8988T (cell line): ENCODE data around the gene ZNF273.
"Not testable (repeated sequence)": the region's sequence is repeated elsewhere in the genome, so short reads cannot be mapped to it uniquely, and the experiment has no call there.

Source experiments
- DNase-seq: peaks from one replicate; pipeline ENCODE4 v3.0.0; 2011

ZNF273 gene

DNA sequence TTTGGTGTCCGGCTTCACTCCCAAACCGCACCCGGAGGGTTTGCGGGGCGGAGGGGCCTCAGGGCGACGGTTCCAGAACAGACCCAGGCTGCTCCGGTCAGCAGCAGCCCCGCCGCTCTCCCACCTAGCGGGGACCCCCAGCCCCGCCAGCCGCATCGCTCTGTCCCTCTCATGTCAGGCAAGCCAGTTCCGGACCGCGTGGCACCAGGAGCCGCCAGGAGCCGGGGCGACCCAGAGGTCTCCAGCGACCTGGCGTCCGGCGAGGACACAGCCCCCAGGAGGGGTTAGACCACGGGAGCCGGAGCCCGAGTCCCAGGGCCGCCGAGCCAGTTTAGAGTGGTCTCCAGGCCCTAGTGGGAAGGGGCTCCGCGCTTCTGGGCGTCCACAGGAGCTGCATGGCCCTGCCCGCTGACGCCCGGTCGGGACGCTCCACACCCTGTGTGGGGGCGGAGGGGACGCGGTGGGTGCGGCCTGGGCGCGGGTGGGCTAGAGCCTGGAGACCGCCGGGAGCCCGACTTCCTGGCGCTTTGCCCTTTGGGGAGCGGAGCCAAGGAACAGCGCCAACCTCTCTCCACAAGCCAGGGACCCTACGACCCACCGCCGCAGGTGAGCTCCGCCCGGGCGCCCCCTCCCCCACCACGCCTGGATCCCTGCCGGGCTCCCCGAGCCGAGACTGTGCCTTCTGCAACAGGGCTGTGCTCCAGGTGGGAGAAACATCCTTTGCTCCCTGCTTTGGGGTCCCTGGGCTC is 44.4 kb downstream of the ZNF273 start:
- no peak for DNase-seq

DNA sequence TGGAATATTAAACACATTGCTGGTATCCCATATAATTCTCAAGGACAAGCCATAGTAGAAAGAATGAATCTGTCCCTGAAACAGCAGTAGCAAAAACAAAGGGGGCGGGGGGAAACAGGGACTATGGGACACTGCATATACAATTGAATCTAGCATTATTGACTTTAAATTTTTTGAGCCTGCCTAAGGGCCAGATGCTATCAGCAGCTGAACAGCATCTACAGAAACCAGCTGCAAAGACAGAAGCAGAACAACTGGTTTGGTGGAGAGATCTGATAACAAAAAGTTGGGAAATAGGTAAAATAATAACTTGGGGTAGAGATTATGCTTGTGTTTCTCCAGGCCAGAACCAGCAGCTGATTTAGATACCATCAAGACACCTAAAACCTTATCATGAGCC is 45.7 kb downstream of the ZNF273 start:
- DNase-seq = not testable (repeated sequence)

DNA sequence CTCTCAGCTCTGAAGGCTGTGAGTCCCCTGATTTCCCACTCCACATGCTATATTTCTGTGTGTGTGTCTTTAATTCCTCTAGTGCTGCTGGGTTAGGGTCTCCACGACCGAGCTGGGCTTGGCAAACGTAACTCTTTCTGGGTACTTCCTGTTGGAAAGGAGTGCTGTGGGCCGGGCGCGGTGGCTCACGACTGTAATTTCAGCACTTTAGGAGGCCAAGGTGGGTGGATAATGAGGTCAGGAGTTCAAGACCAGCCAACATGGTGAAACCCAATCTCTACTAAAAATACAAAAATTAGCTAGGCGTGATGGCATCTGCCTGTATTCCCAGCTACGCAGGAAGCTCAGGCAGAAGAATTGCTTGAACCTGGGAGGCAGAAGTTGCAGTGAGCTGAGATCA is 47.6 kb downstream of the ZNF273 start:
- DNase-seq = not testable (repeated sequence)

DNA sequence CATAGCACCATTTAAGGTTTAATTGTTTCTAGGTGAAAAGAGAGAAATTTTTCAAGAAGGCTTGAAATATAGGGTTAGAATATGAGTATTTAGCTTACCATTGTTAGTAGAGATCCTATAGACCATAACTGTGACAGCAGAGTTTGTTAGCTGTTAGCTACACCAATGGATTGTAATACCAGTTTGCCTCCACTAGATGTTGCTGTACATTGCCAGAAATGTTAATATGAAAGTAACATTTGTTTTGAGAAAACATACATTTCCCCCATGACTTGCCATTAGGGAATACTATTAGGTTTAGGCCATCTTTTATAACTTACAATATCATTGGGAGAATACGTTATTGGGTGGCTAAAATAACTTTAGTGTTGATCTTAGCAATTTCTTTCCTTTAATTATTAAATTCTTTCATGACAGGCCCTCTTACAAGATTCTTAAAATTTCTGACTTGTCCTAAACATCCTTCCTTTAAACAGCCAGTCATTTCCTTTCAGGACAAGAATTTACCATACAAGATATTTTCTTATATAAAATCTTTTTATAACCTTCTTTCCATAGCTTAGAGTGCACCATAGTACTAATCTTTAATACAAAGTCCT is 48.3 kb downstream of the ZNF273 start:
- DNase-seq = no peak

DNA sequence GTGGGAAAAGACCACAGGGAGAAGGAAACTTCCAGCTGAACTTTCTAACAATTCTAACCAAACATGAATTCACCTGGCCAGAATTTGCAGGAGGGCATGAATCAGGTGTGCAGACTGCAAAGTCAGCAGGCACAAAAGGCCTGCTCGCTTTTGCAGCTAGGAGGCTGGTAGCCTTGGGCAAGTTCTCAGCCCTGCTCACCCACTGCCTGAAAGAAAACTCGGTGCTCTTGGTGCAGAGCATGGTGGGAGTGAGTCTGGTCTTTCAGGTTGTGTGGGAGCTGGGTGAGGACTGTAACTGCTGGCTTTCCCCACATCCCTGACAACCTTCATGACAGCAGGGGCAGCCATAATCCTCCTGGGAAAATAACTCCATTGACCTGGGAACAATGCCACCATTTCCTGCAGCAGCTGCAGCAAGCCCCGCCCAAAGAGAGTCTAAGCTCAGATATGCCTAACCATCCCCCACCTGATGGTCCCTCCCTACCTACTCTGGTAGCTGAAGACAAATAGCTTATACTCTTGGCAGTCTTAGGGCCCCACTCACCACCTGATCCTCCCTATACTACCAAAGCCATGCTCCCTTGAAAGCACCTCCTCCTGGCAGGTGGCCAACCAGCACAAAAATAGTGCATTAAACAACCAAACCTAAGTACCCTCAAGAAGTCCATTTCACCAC is 56.1 kb downstream of the ZNF273 start:
- DNase-seq = no peak

DNA sequence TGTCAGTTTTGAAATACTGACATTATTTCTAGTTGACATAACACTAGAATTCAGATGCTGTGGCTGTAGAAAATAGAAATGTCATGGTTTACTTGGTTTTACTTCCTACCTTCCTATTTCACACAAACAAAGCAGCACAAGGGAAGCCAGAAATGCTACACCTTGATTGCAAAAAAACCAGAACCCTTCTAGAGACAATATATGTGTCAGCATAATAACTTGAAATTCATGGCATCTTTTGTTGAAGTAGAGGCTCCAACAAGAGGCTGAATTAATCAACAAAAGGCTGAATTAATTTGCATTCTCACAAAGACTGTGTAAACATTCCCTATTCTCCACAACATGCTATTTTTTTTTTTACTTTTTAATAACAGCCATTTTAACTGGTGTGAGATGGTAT is 62.5 kb downstream of the ZNF273 start:
- DNase-seq = no peak

DNA sequence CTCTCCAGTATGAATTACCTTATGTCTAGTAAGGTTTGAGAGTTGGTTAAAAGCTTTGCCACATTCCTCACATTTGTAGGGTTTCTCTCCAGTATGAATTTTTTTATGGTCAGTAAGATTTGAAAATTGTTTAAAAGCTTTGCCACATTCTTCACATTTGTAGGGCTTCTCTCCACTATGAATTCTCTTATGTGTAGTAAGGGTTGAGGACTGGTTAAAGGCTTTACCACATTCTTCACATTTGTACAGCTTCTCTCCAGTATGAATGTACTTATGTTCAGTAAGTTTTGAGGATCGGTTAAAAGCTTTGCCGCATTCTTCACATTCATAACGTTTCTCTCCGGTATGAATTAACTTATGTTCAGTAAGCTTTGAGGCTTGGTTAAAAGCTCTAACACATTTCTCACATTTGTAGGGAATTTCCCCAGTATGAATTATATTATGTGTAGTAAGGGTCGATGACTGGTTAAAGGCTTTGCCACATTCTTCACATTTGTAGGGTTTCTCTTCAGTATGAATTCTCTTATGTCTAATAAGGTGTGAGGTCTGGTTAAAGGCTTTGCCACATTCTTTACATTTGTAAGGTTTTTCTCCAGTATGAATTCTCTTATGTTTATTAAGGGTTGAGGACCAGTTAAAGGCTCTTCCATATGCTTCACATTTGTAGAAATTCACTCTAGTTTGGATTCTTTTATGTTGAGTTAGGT is 75.6 kb downstream of the ZNF273 start:
- DNase-seq = no peak
